Stimulated activated CD4-positive, alpha-beta T cell treated with anti-CD3 and anti-CD28 coated beads, Interleukin-12 subunit alpha, Interleukin-12 subunit beta, amount 100 ng/mL, for 48 hours (primary cell): ENCODE measurements around the gene TCN1.
"Not testable (repeated sequence)": the region's sequence is repeated elsewhere in the genome, so short reads cannot be mapped to it uniquely, and the experiment has no call there.

Experiments
- DNase-seq, 3 donors: peaks; one replicate each; pipeline ENCODE4 v3.0.0-alpha.2; 2020; ENCODE audit warnings: low read depth in 2 of 3, low spot score in 1 of 3

Gene TCN1

DNA sequence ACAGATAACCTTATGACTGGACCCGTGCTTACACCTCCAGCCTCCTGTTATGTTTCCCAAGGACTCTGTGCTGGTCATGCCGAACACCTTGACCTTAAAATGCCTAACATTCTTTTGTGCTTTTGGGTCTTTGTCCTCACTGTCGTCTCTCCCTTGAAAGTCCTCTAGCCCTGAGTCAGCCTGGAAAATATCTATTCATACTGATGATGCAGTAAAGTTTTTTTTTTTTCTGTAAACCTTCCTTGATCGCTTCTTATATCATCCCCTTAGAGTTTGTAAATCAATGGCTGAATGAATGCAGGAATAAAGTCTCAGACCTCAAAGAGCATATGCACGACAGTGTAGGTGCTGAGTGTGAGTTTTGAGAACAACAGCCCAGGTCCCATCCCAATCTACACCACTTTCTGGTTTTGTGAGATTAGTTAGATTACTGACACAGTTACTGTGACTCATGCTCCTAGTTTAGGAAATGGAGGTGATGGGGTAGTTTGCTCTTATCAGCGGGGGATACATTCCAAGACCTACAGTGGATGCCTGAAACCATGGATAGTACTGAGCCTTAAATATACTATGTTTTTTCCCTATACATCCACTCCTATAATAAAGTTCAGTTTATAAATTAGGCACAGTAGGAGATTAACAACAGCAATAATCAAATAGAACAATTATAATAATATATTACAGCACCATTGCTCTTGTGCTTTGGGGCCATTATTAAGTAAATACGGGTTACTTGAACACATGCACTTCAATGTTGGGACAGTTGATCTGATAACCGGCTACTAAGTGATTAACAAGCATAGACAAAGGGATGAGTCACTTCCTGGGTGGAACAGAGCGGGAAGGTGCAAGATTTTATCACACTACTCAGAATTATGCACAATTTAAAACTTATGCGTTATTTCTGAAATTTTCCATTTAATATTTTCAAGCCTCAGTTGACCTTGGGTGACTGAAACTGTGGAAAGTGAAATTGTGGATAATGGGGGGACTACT, 8.6 kb downstream of the TCN1 start:
- no peak for DNase-seq

DNA sequence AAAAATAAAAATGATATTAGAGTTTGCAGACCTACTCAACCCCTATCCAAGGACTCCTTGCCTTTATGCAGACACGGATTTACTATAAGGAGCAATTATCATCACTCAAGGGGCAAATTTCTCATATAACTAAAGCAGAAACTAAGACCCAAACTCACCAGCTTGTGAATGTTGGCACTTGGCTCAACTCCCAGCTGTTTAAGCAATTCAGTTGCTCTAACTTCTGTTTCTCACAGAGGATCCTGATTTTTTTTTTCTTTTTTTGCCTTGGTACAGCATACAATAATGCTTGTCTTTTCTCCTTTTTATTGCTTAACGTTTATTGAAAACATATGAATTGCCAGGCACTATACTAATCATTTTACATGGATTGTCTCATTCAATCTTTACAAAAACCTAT, 11.4 kb downstream of the TCN1 start:
- no peak for DNase-seq

DNA sequence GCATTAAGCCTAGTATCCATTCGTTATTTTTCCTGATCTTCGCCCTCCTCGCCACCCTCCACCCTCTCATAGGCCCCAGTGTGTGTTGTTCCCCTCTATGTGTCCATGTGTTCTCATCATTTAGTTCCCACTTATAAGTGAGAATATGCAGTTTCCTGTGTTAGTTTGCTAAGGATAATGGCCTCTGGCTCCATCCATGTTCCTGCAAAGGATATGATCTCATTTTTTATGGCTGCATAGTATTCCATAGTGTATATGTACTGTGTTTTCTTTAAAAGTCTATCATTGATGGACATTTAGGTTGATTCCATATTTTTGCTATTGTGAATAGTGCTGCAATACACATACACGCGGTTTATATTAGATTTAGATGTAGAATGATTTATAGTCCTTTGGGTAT, 14.9 kb downstream of the TCN1 start:
- DNase-seq, result not testable (repeated sequence)

DNA sequence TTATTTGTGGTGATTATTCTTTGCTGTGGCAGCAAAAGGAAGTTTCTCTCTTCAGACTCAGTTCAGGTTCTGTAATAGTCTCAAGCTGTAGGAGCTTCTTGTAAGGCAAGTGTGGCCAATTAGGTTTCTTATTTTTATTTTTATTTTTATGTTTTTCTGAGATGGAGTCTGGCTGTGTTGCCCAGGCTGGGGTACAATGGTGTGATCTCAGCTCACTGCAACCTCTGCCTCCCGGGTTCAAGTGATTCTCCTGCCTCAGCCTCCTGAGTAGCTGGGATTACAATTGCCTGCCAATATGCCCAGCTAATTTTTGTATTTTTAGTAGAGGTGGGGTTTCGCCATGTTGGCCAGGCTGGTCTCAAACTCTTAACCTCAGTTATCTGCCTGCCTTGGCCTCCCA, 16.7 kb downstream of the TCN1 start:
- not testable (repeated sequence) for DNase-seq

DNA sequence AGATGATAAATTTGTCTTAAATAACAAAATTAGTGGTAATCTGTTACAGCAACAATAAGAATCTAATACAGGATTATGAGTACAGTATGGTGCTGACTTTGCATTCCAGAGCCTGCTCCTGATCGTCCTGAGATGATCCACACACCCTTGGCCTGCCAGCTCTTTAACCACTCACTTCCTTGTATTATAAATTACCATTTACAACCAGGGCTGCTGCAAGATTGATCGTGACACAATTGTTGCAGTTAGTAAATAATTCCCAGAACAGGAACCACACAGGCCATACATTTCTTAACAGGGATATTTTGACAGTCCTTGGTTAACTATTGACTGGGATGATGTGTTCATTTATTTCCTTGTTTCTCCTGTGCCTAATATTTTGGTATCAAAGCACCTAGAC, 17.2 kb downstream of the TCN1 start:
- no peak for DNase-seq

DNA sequence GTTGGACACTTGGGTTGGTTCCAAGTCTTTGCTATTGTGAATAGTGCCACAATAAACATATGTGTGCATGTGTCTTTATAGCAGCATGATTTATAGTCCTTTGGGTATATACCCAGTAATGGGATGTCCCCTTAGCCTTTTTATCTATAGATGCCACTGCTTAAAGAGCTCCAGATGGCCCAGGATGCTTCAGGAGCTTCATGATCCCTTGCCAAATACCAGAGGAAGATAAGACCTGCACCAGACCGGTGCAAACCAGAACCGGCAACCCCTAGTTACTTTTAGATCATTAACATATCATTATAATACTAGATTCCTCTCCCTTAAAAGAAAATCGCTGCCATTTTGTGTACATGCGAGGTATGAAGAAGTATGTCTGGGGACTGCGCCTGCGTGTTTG, 17.8 kb downstream of the TCN1 start:
- DNase-seq, result not testable (repeated sequence)

DNA sequence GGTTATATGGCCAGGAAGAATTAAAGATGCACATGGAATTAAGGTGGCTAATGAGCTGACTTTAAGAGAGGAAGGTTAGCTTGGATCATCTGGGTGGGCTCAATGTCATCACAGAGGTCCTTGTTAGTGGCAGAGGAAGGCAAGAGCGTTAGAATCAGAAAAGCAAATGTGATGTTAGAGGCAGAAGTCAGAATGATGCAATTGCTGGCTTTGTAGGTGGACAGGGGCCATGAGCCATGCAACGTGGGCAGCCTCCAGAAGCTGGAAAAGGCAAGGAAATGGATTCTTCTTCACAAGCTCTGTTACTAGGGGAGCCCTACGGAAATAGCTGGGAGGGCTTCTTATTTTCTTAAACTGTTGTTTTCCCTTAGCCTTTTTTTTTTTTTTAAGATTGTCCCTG, 18.7 kb downstream of the TCN1 start:
- no peak for DNase-seq

DNA sequence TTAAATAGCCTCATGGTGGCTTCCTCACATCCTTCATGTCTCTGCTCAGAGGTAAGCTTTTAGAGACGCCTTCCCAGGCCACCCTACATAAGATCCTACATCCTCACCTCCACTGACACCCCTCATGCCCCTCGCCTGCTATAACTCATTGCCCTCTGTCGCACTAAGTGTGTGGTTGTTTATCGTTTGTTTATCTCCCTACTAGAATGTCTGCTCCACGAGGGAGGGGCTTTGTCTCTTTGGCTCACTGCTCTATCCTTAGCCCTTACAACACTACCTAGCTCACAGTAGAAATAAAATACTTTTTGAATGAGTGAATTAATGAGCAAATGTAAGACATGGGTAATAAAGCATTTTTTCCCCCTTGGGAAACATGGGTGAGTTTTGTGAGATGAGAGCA, 19.7 kb downstream of the TCN1 start:
- no peak for DNase-seq

DNA sequence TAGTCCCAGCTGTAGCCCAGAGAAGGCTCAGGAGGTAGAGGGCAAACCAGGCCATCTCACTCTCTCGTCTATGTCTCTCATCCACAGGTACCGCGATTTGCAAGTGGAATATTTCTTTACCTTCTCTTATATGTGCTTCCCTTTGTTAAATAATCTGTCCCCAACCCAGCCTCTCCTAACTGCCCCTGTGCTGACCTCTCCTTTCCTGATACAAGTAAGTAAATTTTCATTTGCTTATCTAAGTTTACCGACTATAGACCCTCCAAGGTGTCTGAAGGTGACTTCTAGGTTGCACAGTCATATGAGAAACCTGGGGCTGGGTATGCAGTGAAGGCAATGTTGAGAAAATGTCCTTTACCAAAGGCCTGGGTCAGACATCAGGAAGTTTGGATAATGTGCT, 20.9 kb downstream of the TCN1 start, which contains the start of gene CBLIF:
Gene CBLIF (minus strand): TSS at position 101 of the 400 bp plus-strand sequence. CDS start 46 bp downstream, at position 55.
- no peak for DNase-seq

DNA sequence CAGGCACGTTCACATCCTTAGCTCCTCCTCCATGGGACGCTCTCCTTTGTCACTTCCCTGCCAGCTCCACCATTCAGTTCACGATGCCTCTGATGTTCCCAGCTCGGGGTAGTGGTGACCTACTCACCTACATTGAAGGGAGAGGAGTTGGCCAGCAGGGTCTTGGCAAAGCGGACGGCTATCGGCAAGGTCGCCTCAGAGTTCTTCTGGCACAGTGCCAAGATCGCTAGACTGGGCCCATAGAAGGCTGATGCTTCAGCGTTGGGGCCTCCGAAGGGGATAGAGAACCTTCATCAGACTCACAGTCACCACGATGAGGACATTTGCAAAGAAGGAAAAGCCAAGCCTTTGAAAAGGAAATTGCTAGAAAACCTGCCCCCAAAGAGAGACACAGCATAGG, 24.0 kb downstream of the TCN1 start:
- no peak for DNase-seq

DNA sequence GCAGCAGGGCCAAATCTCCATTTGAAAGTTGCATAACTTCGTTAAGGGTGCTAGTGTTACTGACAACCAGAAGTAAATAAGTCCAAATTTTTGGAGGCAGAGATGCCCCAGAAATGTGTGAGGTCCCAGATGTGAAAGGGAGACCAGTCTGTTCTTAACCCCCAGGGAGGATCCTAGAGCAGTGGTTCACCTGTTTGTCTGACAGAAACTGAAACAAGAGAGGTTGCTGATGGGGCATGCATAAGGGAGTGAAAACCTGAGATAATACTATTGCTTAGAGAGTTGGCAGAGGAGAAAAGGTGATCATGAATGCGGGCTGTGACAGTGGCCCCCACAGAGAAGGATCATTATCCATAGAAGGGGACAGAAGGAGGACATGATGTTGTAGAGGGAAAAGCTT, 24.8 kb downstream of the TCN1 start:
- no peak for DNase-seq

DNA sequence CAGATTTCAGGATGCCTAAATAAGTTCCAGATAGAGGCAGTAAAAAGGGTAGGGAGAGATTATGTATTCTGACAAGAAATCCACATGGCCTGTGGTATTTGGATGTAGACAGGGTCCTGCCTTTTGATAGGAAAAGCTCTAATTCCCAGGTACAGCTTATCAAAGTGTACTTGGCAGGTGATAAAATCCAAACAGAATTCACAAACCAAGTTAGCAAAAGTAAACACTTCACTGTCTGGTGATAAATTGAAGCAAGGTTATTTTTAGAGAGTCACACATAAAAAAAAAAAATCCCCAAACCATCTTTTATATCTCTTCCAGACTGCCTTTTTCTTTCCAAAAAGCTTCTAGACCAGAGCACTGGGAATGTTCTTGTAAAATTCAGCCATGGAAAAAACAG, 26.7 kb downstream of the TCN1 start:
- no peak for DNase-seq

DNA sequence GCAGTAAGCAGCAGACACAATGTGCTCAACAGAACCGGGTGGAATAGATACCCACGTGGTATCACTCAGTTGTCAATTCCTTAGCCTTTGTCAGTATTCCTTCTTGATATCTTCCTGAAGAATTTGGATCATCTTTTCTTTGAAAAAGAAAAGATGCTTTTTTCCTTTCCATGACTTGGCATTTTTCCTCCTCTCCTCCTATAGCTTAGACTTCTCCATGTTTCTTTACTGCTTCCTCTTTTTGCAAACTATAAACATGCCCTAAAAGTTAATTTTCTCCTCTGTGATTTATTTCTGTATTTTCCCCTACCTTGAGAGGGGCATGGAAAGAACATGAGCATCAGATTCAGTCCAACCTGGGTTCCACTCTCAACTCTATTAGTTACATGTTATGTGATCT, 32.7 kb downstream of the TCN1 start:
- no peak for DNase-seq

DNA sequence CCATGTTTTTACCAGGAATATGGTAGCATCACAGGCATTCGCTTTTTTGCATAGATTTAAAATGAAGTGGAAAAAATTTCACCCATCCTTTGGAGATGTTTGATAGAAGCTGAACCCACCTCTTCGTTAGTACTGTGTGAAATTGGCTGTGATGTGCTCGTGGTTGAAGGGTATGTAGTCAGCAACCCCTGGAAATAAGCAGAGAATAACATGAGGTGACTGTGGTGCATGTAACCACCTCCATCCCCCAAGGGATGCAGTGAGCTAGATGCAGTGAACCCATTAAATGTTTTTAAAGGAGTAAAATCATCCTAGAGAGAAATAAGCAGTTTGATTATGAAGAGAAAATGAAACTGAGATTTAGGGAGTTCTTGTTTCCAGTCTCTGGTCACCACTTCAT, 36.9 kb downstream of the TCN1 start:
- DNase-seq, result no peak

DNA sequence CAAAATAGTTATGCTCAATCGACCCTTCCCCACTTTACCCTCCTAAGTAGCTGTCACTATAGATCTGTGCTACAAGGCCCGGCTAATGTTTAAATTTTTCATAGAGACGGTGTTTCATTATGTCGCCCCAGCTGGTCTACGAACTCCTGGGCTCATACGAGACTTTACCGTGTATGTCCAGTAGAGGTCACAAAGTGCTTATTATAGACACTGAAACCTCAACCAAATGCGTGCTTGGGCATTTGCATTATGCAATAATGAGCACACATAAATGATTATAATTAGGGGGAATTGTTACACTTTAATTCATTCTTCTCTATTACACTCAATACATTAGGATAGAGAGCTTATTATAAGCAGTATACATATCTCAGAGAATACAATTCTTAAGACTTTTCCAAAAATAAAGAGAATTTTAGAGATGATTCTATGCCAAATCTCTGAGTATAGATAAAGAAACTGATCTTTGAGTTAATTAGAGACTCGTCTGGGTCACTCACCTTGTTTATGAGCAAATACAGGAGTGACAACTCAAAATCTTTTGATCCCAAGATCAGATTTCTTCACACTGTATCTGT, 43.2 kb downstream of the TCN1 start:
- DNase-seq, result peak in 1 of 3 donors; percentile 13

DNA sequence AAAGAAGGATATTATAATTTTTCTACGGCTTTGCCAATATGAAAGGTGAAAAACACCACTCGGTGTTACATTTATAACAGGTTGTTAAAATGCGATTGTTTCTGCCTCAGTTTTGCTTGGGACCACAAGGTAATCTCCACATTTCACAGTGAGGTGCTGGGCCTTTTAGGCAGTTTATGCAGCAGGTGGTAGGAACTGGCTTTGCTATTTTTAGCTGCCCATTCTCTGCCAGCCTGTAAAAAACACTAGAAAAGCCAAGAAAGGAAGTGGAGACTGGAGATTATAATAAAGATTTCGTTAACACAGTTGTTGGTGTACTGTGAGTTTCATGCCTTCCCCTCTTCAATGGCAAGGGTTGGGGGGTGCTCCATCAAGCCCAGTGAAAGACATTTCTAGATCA, 47.7 kb downstream of the TCN1 start:
- no peak for DNase-seq

DNA sequence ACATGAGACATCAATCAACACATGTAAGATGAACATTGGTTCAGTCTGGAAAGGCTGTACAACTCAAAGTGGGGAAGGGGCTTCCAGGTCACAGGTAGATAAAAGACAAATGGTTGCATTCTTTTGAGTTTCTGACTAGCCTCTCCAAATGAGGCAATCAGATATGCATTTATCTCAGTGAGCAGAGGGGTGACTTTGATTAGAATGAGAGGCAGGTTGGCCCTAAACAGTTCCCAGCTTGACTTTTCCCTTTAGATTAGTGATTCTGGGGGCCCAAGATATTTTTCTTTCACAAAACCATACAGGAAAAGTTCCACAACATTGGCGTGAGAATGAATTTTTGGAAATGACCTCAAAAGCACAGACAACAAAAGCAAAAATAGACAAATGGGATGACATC, 49.9 kb downstream of the TCN1 start:
- DNase-seq, result not testable (repeated sequence)

DNA sequence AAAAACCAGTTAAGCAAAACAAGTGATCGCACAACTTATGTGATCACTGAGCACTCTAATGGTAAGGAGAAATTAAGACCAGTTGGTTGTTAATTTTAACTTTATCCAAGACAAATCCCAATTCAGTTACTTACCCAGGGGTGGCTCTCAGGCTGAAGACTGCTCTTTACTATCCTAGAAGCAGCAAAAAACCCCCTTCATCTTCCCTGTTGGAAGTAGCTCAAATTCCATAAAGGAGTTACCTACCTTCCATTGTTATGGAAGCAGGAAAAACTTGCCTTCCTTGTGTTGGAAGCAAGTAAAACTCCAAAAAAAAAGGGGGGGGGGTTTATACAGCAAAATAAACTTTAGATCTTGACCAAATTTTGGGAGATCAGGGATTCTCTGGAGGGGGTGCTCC, 50.5 kb downstream of the TCN1 start:
- DNase-seq, result no peak

DNA sequence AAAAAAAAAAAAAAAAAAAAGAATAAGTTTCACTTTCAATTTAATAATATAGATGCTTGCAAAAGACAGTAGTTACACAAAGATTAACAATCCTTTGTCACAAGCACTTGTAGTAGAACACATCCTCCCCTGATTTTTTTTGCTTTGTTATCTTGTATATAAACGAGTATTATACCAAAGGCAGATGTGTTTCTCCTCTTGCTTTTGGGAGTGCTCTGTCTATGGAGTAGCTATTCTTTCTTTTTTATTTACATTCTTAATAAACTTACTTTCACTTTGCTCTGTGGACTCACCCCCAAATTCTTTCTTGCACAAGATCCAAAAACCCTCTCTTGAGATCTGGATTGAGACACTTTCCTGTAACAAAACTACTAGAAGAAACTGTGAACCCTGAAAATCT, 52.3 kb downstream of the TCN1 start:
- no peak for DNase-seq

DNA sequence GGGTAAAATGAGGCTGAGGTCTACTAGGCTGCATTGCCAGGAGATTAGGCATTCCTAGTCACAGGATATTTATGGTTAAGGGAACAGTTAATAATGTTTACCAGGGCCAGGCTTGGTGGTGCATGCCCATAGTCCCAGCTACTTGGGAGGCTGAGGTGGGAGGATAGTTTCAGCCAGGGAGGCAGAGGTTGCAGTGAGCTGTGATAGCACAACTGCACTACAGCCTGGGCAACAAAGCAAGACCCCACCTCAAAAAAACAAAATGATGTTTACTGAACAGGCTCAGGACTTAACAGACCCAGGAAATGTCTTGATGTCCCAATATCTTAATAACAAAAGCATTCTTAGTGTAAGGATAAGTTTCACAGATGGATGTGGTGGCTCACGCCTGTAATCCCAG, 52.9 kb downstream of the TCN1 start:
- DNase-seq, result no peak

DNA sequence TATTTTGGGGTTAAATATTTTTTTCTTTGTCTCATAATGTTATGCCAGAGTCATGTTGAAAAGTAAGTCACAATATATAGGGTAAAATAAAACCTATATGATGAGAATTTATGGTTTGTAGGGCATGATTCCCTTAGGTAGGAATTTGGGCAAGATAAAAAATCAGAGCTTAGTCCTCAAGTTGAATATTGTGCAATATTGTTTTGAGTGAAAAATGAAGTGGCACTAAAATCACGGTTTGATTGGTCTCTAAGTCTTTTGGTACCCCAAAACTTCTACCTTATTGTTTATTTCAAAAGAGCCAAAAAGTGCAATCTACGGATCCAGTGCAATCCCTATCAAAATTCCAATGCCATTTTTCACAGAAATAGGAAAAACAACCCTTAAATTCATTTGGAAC, 54.1 kb downstream of the TCN1 start:
- no peak for DNase-seq

DNA sequence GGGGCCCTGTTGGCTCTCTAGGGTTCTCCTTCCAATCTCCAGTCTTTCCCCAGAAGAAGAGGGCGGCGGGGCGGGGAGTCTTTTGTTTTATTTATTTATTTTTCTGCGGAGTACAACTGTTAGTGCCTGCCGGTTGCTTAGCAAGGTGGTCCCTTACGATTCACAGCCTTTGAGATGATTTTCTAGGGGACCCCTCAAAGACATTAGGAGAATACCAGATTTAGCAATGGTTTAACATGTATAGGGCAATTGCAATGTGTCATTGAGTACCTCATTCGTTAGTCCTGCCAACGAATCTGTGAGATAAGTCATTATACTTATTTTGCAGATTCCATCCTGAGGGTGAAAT, 55.4 kb downstream of the TCN1 start:
- DNase-seq, result no peak
